IMR-90 (cell line): ENCODE results near the gene MRPS15. TPM values are rescaled to one million over a fixed set of nuclear protein-coding genes. Genes with fewer than 3 reads are reported as not detected.

Experiments used
- ATAC-seq: fragments of 200-7000 bp; cut with Tn5 transposase; 2 replicates; pipeline ENCODE4 v1.9.1; 2020; ENCODE audit warnings: low read depth, mild to moderate bottlenecking, moderate library complexity
- BruUV-seq: library from RNA; stranded (reverse); fragments of 400-500 nt; replicated peaks from 2 replicates; lab custom pipeline; 2021; lab: Mats Ljungman, UMichigan
- CTCF ChIA-PET: fragments of 300-600 bp; formaldehyde crosslinking; extraction: SDS; loops from one replicate; lab custom pipeline; 2021; ENCODE audit warnings: antibody characterized with exemption; lab: Yijun Ruan, JAX
- POLR2A ChIA-PET: fragments of 300-600 bp; sonication (Branson Sonifier 250); formaldehyde crosslinking; loops from one replicate; lab custom pipeline; 2022; ENCODE audit warnings: antibody characterized with exemption; ENCODE audit not compliant: unreplicated experiment; lab: Charles Lee
- DNase-seq: peaks from one replicate; pipeline ENCODE4 v3.0.0; 2013
- H2AFZ ChIP-seq: replicated peaks from 2 replicates; pipeline ENCODE3; 2013; ENCODE audit warnings: low read length, mild to moderate bottlenecking; ENCODE audit not compliant: poor library complexity
- H2AK5ac ChIP-seq: 2 replicates; pipeline ENCODE4 v1.6.1; 2013; ENCODE audit warnings: low read depth, low read length, inconsistent platforms
- H2AK9ac ChIP-seq: replicated peaks from 2 replicates; pipeline ENCODE3; 2013; ENCODE audit warnings: mild to moderate bottlenecking, low read depth, low read length, moderate library complexity; ENCODE audit not compliant: poor library complexity
- H2BK120ac ChIP-seq: 2 replicates; pipeline ENCODE4 v1.6.1; 2013; ENCODE audit warnings: low read depth, low read length, inconsistent platforms
- H2BK15ac ChIP-seq: 3 replicates; pipeline ENCODE4 v1.6.1; 2013; ENCODE audit warnings: low read depth, low read length, inconsistent platforms
- H2BK20ac ChIP-seq: 2 replicates; pipeline ENCODE4 v1.6.1; 2013; ENCODE audit warnings: low read depth, mild to moderate bottlenecking, inconsistent platforms, low read length, moderate library complexity
- H2BK5ac ChIP-seq: 2 replicates; pipeline ENCODE4 v1.6.1; 2013; ENCODE audit warnings: mild to moderate bottlenecking, low read depth, low read length, inconsistent platforms; ENCODE audit not compliant: poor library complexity, severe bottlenecking
- H3K14ac ChIP-seq: replicated peaks from 2 replicates; pipeline ENCODE4 v1.6.1; 2013; ENCODE audit warnings: low read depth, low read length, inconsistent platforms
- H3K18ac ChIP-seq: 2 replicates; pipeline ENCODE4 v1.6.1; 2013; ENCODE audit warnings: low read depth, low read length, control low read depth
- H3K23ac ChIP-seq: 2 replicates; pipeline ENCODE4 v1.6.1; 2013; ENCODE audit warnings: low read depth, low read length, inconsistent platforms
- H3K27ac ChIP-seq: 2 replicates; pipeline ENCODE4 v1.5.1; 2013; ENCODE audit warnings: mild to moderate bottlenecking, control low read depth, low read length; ENCODE audit not compliant: insufficient read depth
- H3K27me3 ChIP-seq: 2 replicates; pipeline ENCODE4 v1.6.1; 2013; ENCODE audit warnings: low read length; ENCODE audit not compliant: control insufficient read depth, insufficient read depth
- H3K36me3 ChIP-seq: 2 replicates; pipeline ENCODE4 v1.6.1; 2013; ENCODE audit warnings: low read length, mixed read lengths; ENCODE audit not compliant: control insufficient read depth, insufficient read depth
- H3K4ac ChIP-seq: 2 replicates; pipeline ENCODE4 v1.6.1; 2013; ENCODE audit warnings: low read depth, low read length, inconsistent platforms
- H3K4me1 ChIP-seq: 2 replicates; pipeline ENCODE4 v1.6.1; 2013; ENCODE audit warnings: low read length, mixed read lengths; ENCODE audit not compliant: control insufficient read depth, insufficient read depth
- H3K4me2 ChIP-seq: 2 replicates; pipeline ENCODE4 v1.6.1; 2013; ENCODE audit warnings: low read depth, mild to moderate bottlenecking, control low read depth, low read length, moderate library complexity
- H3K4me3 ChIP-seq: 2 replicates; pipeline ENCODE4 v1.5.1; 2013; ENCODE audit warnings: low read depth, mild to moderate bottlenecking, control low read depth, low read length, moderate library complexity; ENCODE audit not compliant: insufficient read depth
- H3K56ac ChIP-seq: 2 replicates; pipeline ENCODE4 v1.6.1; 2013; ENCODE audit warnings: low read length, inconsistent platforms; ENCODE audit not compliant: insufficient read depth; ENCODE audit errors: extremely low read depth
- H3K79me1 ChIP-seq, 2 experiments: 2 replicates each; pipeline ENCODE4 v1.6.1; 2013; ENCODE audit warnings: low read length in 2 of 2, inconsistent platforms in 1 of 2, low read depth in 1 of 2
- H3K9ac ChIP-seq: 2 replicates; pipeline ENCODE4 v1.6.1; 2013; ENCODE audit warnings: low read depth, low read length, control low read depth
- H3K9me1 ChIP-seq: 2 replicates; pipeline ENCODE4 v1.6.1; 2013; ENCODE audit warnings: low read length, inconsistent platforms; ENCODE audit not compliant: insufficient read depth
- H3K9me3 ChIP-seq: 2 replicates; pipeline ENCODE4 v1.6.1; 2013; ENCODE audit warnings: low read length; ENCODE audit not compliant: control insufficient read depth, insufficient read depth
- H4K20me1 ChIP-seq: 2 replicates; pipeline ENCODE4 v1.6.1; 2013; ENCODE audit warnings: low read length, inconsistent platforms; ENCODE audit not compliant: insufficient read depth
- H4K5ac ChIP-seq: 2 replicates; pipeline ENCODE4 v1.6.1; 2013; ENCODE audit warnings: mild to moderate bottlenecking, low read depth, low read length, control low read depth
- H4K8ac ChIP-seq, 2 experiments: 2 replicates each; pipeline ENCODE4 v1.6.1; 2013; ENCODE audit warnings: low read depth in 2 of 2, low read length in 2 of 2, control low read depth in 1 of 2, inconsistent platforms in 1 of 2
- H4K91ac ChIP-seq: 2 replicates; pipeline ENCODE4 v1.6.1; 2013; ENCODE audit warnings: low read depth, low read length, inconsistent platforms; ENCODE audit not compliant: insufficient read depth
- BHLHE40 ChIP-seq: fragments of 150-350 bp; IDR thresholded peaks from 2 replicates; pipeline ENCODE4 v1.6.1; 2016; ENCODE audit warnings: mild to moderate bottlenecking, low read depth, low read length
- CEBPB ChIP-seq: IDR thresholded peaks from 2 replicates; pipeline ENCODE4 v1.6.1; 2012; ENCODE audit warnings: low read depth, low read length, improper control_type of control experiment
- CHD1 ChIP-seq: IDR thresholded peaks from 2 replicates; pipeline ENCODE4 v1.6.1; 2012; ENCODE audit warnings: low read depth, low read length, improper control_type of control experiment
- CTCF ChIP-seq: conservative IDR thresholded peaks from 2 replicates; pipeline ENCODE4 v1.5.1; 2012; ENCODE audit warnings: mild to moderate bottlenecking, low read depth, low read length, improper control_type of control experiment
- ELK1 ChIP-seq: fragments of 150-350 bp; IDR thresholded peaks from 2 replicates; pipeline ENCODE4 v1.6.1; 2016; ENCODE audit warnings: low read depth, mild to moderate bottlenecking, low read length, moderate library complexity, borderline replicate concordance
- FOS ChIP-seq: fragments of 150-350 bp; IDR thresholded peaks from 2 replicates; pipeline ENCODE4 v1.6.1; 2016; ENCODE audit warnings: low read depth, low read length
- MAFK ChIP-seq: IDR thresholded peaks from 2 replicates; pipeline ENCODE4 v1.6.1; 2012; ENCODE audit warnings: low read depth, low read length, improper control_type of control experiment
- MAZ ChIP-seq: IDR thresholded peaks from 2 replicates; pipeline ENCODE4 v1.6.1; 2012; ENCODE audit warnings: low read depth, mild to moderate bottlenecking, low read length, improper control_type of control experiment, moderate library complexity, borderline replicate concordance
- MXI1 ChIP-seq: IDR thresholded peaks from 2 replicates; pipeline ENCODE4 v1.6.1; 2012; ENCODE audit warnings: low read depth, mild to moderate bottlenecking, low read length, moderate library complexity, borderline replicate concordance
- NFE2L2 ChIP-seq: fragments of 150-350 bp; IDR thresholded peaks from 2 replicates; pipeline ENCODE4 v1.6.1; 2016; ENCODE audit warnings: low read depth, mild to moderate bottlenecking, low read length
- POLR2A ChIP-seq: IDR thresholded peaks from 2 replicates; pipeline ENCODE4 v1.6.1; 2012; ENCODE audit warnings: mild to moderate bottlenecking, low read depth, low read length
- RAD21 ChIP-seq: IDR thresholded peaks from 2 replicates; pipeline ENCODE4 v1.6.1; 2012; ENCODE audit warnings: low read length, improper control_type of control experiment
- RCOR1 ChIP-seq: IDR thresholded peaks from 2 replicates; pipeline ENCODE4 v1.6.1; 2012; ENCODE audit warnings: mild to moderate bottlenecking, low read length, improper control_type of control experiment; ENCODE audit not compliant: insufficient replicate concordance
- RFX5 ChIP-seq: IDR thresholded peaks from 2 replicates; pipeline ENCODE4 v1.8.0; 2012; ENCODE audit warnings: low read depth, mild to moderate bottlenecking, low read length, moderate library complexity
- SMC3 ChIP-seq: fragments of 150-350 bp; IDR thresholded peaks from 2 replicates; pipeline ENCODE4 v1.6.1; 2016; ENCODE audit warnings: low read depth, mild to moderate bottlenecking, antibody characterized with exemption, low read length, moderate library complexity
- USF2 ChIP-seq: fragments of 150-350 bp; IDR thresholded peaks from 2 replicates; pipeline ENCODE4 v1.6.1; 2017; ENCODE audit warnings: mild to moderate bottlenecking, antibody characterized with exemption, low read length, low read depth
- dilution Hi-C: fragments of 300-500 bp; cut with HindIII; formaldehyde crosslinking; loops from one replicate; pipeline ENCODE4 v1.14.3; 2018; ENCODE audit warnings: low sequenced_read_pairs; ENCODE audit not compliant: unreplicated experiment
- in situ Hi-C: fragments of 300-500 bp; cut with MboI; formaldehyde crosslinking; loops from 3 replicates; pipeline ENCODE4 v1.14.3; 2019; ENCODE audit warnings: low sequenced_read_pairs, inconsistent platforms, mixed read lengths
- intact Hi-C: fragments of 100-400 bp; cut with micrococcal nuclease; formaldehyde crosslinking; loops from 2 replicates; pipeline ENCODE4 v1.10.0; 2022
- polyA plus RNA-seq, 3 experiments: library from polyadenylated mRNA; depleted of rRNA; stranded (reverse); fragments of >200 nt; gene quantifications; 2 replicates each; pipeline ENCODE4 v1.2.3, GENCODE V29; 2012; ENCODE audit warnings: low replicate concordance in 1 of 3
- total RNA-seq: library from RNA; depleted of rRNA; stranded (reverse); fragments of >200 nt; gene quantifications from 2 replicates; pipeline ENCODE4 v1.2.3, GENCODE V29; 2012

The MRPS15 gene
- total and polyA plus RNA-seq, 2 of the 4 experiments (the other 2 are of a cell fraction), result 46.1 to 77.9 TPM

GRCh38 chr1:36456391-36456928 is 7.7 kb downstream of the MRPS15 start:
- Histone ChIP-seq H3K9ac (no peak overlapping the region), H3K4me3 (no peak overlapping the region), H3K4me2 (no peak overlapping the region), H3K4ac (no peak overlapping the region), H3K9me1 (0 out of 2 replicates have a peak, but pooled peaks cover 3% of the 10 kb centered on the region), H3K23ac (no peak overlapping the region), H4K5ac (no peak overlapping the region), H4K91ac (no peak overlapping the region), H4K8ac (no peak overlapping the region), H2BK5ac (no peak overlapping the region), H3K36me3 (peaks cover 40% of the 10 kb centered on the region), H3K27ac (no peak overlapping the region), H3K4me1 (no peaks in the 10 kb centered on the region), H3K9me3 (no peaks in the 10 kb centered on the region), H3K27me3 (no peaks in the 10 kb centered on the region), H4K20me1 (no peaks in the 10 kb centered on the region), H3K79me1 (peaks cover 0 to 8% of the 10 kb centered on the region in 2 experiments; a peak in 1 of 4 replicates), H2BK15ac (no peak overlapping the region), H2BK20ac (no peak overlapping the region), H3K18ac (no peak overlapping the region), H3K56ac (no peak overlapping the region), H3K14ac (no peak overlapping the region), H2AK9ac (peak overlapping the region; percentile 58), H2AFZ (no peak overlapping the region), H2AK5ac (no peak overlapping the region), H2BK120ac (no peak overlapping the region)
- ATAC-seq (no peak), DNase-seq (no peak)
- no TSS peak for BruUV-seq
- ChIA-PET POLR2A (no interaction called here), CTCF (no interaction called here)
- no peak for TF ChIP-seq BHLHE40
- no peak for TF ChIP-seq USF2
- no peak for TF ChIP-seq RFX5
- no peak for TF ChIP-seq POLR2A
- no peak for TF ChIP-seq CTCF
- TF ChIP-seq CHD1, result no peak
- TF ChIP-seq CEBPB, result no peak
- TF ChIP-seq MXI1, result no peak
- no peak for TF ChIP-seq FOS
- no peak for TF ChIP-seq RCOR1
- no peak for TF ChIP-seq MAZ
- TF ChIP-seq RAD21, result no peak
- TF ChIP-seq MAFK, result no peak
- TF ChIP-seq SMC3, result no peak
- no peak for TF ChIP-seq ELK1
- no peak for TF ChIP-seq NFE2L2
- intact Hi-C loops (no loop called here), in situ Hi-C loops (loop anchor here (25.0 kb wide), 1 partner anchor 1556 kb away; the partner anchor contains the start of genes FHL3 and UTP11), dilution Hi-C loops (no loop called here)
